Stimulated activated CD8-positive, alpha-beta memory T cell treated with anti-CD3 and anti-CD28 coated beads, Interleukin-7, amount 100 ng/mL, for 48 hours (primary cell): ENCODE data around the gene ATP6V1A.

Source experiments
- DNase-seq, 2 donors: peaks; one replicate each; pipeline ENCODE4 v3.0.0-alpha.2; 2020; ENCODE audit warnings: low read depth in 1 of 2; ENCODE audit errors: extremely low read depth in 1 of 2

ATP6V1A gene

DNA sequence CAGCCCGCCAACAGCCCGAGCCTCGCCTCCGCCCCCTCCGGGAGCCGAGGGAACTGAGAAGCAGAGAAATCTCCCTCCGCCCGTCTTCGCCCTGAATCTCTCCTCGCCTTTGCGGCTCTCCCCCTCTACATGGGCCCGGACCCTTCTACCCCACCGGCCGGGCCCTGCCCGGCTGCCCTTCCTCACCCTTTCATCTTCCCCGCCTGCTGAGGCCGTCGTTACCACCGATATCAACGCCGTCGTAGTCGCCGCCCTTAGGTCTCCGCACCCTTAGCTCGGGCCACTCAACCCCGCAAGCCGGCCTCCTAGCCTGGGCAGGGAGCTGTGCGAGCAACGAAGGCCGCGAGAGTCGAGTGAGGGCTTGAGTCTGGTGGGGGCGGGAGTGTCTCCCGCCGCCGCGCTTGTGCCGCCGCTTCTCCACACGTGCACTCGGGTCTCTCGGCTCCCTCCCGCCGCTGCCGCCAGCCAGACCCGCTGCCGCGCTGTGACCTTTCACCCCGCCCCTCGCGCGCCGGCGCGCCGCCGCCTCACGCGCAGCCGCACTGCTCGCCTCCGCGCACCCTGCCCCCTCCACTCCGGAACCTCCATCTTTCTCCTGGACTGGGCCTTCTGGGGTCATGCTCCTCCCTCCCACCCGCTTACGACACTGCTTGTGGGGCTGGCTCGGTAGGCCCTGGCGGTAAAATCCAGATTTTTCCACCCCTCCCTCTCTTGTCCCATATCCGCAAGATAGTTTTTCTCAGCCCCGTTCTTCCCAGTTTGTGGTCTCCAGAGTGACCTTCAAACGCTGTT lies 883 bp upstream of the ATP6V1A start, which contains the start of gene NAA50:
Gene NAA50 (minus strand): TSS at position 494 of the 792 bp plus-strand sequence. CDS start 300 bp downstream, at position 194.
- DNase-seq = peak; percentile 88

DNA sequence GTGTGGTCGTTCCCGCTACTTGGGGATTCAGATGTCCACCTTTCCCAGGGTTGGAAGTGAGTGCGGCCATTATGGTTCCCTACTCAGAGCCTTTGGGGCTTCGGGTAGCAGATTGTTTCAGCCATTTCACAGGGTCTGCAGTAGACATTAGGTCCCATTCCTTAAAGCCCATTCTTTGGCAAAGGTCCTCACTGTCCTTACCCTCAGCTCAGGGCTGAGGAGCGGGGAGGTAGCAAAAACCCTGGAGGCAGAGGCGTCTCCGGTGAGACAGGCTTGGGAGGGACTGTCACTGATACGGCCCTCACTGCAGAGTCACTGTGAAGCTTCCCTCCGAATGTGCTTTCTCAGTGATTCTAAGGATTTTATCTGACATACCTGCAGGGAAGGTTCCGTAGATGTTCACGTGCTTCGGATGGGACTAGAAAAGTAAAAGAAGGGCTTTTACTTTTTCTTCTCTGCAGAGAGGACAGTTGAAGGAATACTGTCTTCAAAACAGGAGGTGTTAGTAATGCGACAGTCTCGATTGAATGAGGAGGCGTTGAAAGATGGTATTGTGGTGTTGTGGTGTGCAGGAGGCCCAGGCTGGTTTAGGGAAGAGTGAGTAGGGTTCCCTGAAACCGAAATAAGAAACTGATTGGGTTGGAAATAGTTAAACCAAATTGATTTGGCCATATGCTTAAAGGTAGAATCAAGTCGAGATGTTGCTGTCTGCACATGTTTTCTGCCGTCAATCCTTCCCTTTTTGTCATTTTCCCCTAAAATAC lies 630 bp downstream of the ATP6V1A start:
- peak in 1 of 2 donors; percentile 45 for DNase-seq

DNA sequence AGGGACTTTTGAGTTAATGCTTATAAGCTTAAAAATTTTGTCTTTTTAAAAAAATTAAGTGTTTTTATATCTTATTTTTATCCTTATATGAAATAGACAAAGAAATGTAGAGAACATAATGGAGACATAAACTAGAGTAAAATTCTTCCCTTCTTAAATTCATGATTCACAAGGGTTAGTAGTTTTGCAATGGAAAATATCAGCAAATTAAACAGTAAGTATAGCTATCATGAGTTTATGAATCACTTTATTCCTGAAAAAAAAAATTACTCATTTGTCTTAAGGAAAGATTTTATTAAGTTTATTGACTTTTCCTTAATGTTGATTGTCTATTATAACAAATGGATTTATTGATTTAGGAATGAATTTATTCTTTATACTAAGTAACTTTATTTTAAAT lies 4.3 kb downstream of the ATP6V1A start:
- no peak for DNase-seq

DNA sequence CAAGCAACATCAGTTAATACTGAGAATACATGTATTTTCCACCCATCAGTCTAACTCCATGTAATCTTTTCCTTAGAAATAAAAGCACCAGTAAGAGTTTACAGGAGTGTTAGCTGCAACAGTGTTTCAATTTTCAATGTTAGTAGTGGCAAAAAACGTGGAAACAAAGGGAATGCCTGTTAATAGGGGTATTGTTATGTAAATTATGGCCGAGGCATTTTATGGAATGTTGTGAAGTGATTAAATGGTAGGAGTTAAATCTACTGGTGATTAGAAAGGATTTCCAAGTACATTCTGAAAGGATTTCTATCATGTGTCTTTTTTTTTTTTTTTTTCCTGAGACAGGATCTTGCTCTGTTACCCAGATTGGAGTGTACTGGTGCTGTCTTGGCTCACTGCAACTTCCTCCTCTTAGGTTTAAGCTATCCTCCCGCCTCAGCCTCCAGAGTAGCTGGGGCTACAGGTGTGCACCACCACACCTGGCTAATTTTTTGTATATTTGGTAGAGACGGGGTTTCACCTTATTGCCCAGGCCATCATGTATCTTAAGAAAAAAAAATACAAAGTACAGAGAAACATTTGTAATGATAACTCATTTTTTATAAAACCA lies 6.6 kb downstream of the ATP6V1A start:
- no peak for DNase-seq

DNA sequence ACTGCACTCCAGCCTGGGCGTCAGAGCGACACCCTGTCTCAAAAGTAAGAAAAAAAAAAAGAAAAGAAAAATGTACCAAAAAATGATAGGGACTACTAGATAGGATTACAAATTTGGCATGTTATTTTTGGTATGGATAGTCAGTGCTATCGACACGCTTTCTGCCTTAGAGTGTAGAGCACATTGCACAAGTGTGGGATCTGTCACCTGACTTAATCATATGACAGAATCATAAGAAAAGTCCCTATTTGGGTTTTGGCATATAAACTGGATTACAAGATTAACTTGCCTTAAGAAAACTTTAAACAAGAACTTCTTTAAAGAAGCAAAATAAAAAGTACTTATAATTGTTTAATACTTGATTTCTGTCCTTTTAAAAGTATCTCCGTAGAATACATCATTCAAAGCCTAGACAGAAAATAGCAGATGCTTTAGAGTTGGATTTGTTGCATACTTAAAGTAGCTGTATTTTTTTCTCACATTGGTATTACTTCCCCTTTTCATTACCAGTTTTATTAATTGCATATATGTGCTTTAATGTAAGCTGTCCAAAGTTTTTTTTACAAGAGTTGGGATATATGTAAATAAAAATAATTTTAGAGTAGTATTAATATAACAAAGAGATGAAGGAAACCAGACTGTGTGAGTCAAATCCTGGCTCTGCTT lies 7.8 kb downstream of the ATP6V1A start:
- no peak for DNase-seq

DNA sequence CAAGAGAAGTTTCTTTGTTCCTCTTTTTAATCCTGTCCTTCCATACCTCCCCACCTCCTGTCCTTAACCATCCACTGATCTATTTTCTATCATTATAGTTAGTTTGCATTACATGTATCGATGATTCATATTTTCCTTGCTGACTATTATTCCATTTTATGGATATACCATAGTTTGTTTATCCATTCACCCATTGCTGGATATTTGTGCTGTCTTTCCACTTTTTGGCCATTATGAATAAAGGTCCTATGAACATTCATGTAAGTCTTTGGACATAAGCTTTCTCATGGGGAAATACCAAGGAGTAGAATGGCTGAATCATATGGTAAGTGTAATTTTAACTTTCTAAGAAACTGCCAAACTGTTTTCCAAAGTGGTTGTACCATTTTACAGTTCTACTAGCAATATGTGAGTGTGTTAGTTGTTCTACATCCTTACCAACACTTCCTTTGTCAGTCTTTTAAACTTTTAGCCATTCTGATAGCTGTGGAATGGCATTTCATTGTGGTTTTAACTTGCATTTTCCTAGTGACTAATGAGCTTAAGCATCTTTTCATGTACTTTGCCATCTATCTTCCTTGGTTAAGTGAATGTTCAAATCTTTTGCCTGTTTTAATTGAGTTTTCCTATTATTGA lies 11.7 kb downstream of the ATP6V1A start:
- DNase-seq = no peak

DNA sequence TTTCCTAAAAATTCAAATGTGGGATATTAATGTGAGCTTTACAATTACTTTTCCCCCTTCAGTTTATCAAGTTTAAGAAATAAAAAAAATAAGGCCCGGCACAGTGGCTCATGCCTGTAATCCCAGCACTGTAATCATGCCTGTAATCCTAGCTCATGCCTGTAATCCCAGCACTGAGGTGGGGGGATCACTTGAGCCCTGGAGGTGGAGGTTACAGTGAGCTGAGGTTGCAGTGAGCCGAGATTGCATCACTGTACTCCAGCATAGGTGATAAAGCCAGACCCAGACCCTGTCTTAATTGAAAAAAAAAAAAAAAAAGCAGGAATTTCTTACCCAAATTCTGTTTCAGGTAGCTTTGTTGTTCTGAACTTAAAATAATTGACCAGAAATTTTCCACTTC lies 17.9 kb downstream of the ATP6V1A start:
- DNase-seq = no peak

DNA sequence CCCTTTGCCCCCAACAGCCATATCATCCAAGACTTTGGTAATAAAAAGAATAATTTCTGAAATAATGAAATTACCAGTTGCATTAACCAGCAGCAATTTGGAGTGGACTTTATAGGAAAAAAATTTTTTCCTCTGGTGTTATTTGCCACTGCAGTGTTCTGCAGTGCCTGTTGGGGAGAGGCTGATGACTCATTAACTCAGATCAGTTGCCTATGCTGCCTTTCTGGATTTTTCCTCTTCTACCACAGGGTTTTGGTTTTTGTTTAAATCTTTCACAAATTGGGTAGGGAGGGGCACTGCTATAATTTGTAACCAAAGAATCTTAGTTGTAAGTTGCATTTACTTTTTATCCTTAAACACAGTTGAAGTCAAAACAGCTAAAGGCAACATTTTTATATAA lies 22.7 kb downstream of the ATP6V1A start:
- no peak for DNase-seq

DNA sequence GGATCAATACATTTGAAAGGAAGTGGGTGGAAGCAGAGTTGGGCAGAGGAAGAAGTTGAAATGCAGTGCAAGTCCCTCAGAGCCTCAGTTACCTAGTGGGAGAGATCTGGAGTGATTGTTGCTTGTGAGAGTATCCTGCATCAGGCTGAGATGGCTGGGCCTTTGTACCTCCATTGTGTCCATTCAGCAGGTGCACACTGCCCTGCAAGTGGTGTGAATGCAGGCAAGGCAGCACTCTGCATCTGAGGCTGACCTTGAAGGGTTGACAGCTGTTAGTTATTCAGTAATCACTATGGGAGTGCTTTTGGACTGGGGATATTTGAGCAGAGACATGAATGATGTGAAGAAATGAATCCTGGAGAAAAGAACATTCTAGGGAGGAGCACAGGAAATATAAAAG lies 25.2 kb downstream of the ATP6V1A start:
- no peak for DNase-seq

DNA sequence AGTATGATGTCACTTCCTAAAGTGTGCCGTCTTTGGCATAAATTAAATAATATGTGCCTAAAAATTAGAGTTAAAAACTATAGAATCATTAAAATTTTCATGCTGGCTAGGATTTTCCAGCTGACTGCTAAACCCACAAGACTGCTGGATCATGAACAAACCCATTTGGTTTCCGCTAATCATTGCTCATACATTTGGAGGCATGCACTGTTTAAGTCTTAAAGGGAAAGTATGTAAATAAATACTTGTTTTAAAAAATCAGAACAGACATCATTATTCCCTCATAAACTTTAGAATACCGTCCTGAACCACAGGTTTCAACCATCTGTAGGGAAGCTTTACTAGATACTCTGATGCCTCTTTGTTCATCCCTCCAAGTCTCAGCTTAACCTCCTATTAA lies 26.5 kb downstream of the ATP6V1A start:
- DNase-seq = no peak

DNA sequence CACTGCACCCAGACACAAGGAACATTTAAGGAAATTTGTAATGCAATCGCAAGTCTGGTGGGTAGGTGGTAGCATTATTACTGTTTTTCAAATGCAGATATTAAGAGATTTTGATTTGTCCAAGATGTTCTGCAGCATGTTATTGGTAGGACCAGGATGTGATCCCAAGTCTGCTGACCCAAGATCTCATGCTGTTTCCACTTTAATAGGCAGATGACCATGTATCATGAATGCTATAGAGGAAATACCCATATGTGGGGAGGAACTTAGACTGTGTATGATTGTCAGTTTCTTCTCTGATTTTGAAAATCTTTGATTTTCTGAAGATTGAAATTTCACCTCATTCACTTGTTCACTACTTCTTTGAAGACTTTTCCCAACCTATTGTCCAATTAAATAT lies 28.7 kb downstream of the ATP6V1A start:
- no peak for DNase-seq

DNA sequence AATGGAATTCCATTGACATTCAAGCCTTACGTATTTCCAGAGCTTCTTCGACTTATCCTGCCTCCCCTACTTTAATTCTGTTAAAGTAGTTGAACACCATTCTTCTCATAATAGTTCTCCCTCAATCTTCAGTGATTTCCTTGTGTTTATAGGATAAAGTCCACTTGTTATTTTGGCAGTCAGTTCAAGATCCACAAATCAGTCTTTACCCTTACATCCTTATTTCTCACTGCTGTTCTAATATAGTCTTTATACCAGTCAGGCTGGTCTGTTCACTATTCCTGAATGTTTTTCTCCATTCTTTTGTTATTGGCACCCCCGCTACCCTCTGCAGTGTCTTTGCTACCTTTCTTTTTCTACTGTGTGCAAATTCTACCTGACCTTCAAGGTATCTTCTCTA lies 29.7 kb downstream of the ATP6V1A start:
- no peak for DNase-seq

DNA sequence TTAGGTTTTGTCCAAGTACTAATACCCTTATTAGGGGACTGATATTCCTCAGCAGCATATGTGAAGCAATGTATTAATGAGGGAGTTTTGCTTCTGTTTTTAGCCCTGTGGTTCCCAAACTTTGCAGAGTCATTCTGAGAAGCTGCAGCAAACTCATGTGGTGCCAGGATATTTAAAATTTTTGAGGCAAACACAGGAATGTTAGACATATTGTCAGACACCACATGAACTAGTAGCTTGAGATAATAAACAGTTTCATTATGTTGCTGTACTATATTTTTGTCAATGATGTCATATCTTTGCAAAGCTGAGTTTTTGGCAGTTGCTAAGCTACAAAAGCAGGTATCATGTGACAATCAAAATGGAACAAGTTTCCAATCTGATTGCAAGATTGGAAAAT lies 36.6 kb downstream of the ATP6V1A start:
- DNase-seq = no peak

DNA sequence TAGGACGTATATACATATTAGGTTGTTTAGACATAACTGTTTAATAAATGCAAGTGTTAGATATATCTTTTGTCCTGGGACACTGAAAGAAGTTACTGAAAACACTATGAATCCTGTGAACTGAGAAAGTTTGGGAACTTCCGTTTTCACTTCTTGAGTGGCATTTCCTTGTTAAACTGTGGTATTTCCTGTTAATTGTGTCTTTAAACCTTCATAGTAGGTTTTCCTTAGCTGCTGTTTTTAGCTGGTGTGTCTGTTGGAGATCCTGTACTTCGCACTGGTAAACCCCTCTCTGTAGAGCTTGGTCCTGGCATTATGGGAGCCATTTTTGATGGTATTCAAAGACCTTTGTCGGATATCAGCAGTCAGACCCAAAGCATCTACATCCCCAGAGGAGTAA lies 37.1 kb downstream of the ATP6V1A start:
- DNase-seq = no peak

DNA sequence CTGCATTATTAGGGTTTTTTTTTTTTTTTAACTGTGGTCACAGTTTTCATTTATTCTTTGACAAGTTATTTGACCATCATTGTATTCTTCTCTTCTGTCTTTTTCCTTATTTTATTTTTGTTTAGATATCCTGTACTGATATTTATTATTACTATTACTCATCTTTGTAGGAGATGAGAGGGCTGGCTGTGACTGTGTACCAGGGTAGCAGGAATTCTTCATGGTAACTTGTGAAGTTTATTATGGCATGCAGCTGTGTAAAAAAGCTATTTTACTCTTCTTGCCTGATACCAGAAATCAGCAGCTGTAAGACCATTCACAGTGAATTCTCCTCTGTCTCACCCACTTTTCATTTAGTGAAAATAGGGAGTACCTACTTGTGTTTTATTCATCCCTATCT lies 44.5 kb downstream of the ATP6V1A start:
- DNase-seq = no peak

DNA sequence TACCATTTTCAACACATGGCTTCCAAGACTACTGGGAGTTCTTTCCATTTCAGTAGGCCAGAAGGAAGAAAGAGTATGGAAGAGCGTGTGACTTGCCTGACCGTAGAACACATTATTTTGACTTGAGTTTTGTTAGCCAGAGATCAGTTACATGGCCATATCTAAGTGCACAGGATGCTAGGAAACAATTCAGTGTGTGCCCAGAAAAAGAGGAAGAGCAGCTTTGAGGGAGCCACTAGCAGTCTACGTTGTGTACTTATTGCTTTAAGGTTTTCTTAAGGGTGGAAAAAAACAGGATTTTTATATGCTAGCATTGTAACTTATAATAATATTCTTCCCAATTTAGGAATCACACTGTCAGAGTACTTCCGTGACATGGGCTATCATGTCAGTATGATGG lies 47.7 kb downstream of the ATP6V1A start:
- DNase-seq = no peak

DNA sequence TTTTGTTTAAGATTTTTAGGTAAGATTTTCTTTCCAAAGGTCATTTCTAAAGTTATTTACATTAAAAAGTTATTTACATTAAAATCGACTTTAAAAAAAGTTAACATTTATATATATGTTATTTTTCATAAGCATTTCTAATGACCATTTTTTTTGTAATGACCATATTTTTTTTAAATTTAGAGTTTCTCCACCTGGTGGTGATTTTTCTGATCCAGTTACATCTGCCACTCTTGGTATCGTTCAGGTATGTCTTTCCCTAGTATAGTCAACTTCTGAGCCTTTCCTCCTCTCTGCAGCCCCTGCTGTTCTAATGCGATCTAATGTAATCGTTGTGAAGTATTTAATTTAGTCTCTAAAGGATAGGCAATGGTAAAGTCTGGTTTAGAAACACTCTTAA lies 48.9 kb downstream of the ATP6V1A start:
- no peak for DNase-seq

DNA sequence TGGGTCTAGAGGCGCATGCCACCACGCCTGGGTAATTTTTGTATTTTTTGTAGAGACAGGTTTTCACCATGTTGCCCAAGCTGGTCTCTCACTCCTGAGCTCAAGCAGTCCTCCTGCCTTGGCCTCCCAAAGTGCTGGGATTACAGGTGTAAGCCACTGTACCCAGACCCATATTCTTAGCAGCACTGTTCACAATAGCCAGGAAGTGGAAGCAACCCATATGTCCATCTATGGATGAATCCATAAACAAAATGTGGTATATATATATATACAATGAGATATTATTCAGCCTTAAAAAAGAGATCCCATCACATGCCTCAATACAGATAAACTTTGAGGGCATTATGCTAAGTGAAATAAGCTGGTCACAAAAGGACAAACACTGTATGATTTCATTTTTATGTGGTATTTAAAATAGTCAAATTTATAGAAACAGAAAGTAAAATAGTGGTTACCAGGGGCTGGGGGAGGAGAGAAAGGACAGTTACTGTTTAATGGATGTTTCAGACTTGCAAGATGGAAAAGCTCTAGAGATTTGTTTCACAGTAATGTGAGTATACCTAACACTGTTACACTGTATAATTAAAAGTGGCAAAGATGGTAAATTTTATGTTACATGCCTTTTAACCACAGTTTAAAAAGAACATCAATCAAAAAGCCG lies 56.1 kb downstream of the ATP6V1A start:
- no peak for DNase-seq

DNA sequence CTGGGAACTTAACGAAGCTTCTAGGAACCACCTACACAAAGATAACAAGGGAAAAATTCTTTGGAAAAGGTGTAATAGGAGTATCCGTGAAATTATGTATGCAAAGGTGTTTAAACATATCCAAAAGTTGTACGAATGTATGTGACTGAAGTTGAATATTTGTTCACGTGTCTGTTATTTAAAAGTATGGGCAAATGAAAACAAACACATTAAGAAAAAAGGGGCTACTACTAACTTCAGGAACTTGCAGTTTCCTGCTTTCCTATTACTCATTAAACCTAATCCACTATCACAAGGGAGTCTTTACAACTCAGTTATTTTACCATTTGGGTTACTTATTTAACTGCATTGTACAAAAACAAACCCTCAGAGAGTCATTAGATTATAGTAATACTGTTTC lies 57.8 kb downstream of the ATP6V1A start:
- no peak for DNase-seq

DNA sequence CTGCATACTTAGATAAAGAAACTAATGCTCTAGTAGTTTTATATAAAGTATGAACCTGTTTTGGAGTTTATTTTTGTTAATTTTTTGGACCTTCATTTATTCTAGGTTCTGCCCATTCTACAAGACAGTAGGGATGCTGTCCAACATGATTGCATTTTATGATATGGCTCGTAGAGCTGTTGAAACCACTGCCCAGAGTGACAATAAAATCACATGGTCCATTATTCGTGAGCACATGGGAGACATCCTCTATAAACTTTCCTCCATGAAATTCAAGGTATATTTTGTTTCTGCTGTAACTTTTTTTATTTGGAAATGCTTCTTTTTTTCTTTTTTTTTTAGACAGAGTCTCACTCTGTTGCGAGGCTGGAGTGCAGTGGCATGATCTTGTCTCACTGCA lies 58.4 kb downstream of the ATP6V1A start:
- no peak for DNase-seq
